Measurements from ENCODE around the gene SLC52A1. TPM values are rescaled to one million over a fixed set of nuclear protein-coding genes. Genes with fewer than 3 reads are reported as not detected.
A peak's percentile ranks its signal among the peaks of the same experiment; 100 is the strongest.

SLC52A1 gene
- polyA plus RNA-seq, 1 of the 3 experiments (the other 2 are of a cell fraction): 0.49 TPM

DNA sequence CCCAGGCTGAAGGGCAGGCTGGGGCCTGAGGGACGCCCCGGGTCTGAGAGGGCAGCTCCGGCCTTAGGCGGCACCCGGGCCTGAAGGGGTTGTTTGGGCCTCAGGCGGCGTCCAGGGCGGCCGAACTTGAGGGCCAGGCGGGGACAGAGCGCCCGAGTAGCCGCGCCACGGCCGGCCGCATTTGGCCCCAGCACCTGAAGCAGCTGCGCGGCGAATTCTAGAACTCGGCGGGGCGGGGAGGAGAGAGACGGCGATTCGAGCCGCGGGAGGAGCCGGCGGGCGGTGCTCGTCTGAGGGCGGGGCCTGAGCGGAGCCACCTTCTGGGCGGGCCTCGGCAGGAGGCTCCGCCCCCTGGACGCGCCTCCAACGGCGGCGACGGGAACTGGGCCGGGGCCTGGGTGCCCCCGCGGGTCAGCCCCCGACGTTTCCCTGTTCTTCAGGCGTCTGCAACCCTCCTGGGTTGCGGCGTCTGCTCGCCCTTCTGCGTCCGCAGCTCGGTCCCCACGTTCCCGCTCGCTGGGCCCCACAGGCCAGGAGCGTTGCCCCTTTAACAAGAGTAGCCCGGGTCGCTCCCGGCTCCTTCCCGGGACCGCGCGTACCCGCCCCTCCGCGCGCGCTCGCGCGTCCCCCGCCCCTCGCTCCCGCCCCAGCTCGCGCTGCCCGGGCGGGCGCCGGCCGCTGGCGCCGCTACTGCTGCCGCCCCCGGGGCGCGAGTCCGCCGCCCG, 37.8 kb downstream of the SLC52A1 start, which contains the start of the genes INCA1 and KIF1C:
Gene INCA1, minus strand, starts transcription at position 221 of the 725 bp plus-strand sequence. CDS start 3,085 bp downstream, outside the sequence.
Gene KIF1C, plus strand, starts transcription at position 649 of the 725 bp plus-strand sequence. CDS start 2,297 bp downstream, outside the sequence.
- H3K4me2 ChIP-seq: peak within 1 kb of the TSS; percentile 99
- no peak for TF ChIP-seq NFIC (IDR thresholded peaks at IDR 0.05; ENCODE audit: borderline replicate concordance)
- TF ChIP-seq RFX5 (IDR thresholded peaks at IDR 0.05; ENCODE audit: low read length): no peak
- TF ChIP-seq, protein P1, sequence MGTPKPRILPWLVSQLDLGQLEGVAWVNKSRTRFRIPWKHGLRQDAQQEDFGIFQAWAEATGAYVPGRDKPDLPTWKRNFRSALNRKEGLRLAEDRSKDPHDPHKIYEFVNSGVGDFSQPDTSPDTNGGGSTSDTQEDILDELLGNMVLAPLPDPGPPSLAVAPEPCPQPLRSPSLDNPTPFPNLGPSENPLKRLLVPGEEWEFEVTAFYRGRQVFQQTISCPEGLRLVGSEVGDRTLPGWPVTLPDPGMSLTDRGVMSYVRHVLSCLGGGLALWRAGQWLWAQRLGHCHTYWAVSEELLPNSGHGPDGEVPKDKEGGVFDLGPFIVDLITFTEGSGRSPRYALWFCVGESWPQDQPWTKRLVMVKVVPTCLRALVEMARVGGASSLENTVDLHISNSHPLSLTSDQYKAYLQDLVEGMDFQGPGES (IDR thresholded peaks at IDR 0.05; ENCODE audit: low read depth, low read length): no peak
- no peak for TF ChIP-seq MXI1 (IDR thresholded peaks at IDR 0.05; ENCODE audit: low read depth, low read length)
- no peak for TF ChIP-seq TCF12 (IDR thresholded peaks at IDR 0.05)
- TF ChIP-seq, protein P2, sequence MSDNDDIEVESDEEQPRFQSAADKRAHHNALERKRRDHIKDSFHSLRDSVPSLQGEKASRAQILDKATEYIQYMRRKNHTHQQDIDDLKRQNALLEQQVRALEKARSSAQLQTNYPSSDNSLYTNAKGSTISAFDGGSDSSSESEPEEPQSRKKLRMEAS (IDR thresholded peaks at IDR 0.05; ENCODE audit: low read depth): peak; percentile 67
- no peak for TF ChIP-seq FOSL2 (IDR thresholded peaks at IDR 0.05; ENCODE audit: borderline replicate concordance, low read depth)
- TF ChIP-seq SIN3A (IDR thresholded peaks at IDR 0.05; ENCODE audit: borderline replicate concordance, low read depth, low read length): peak; percentile 79; the same call in 1 of the 2 replicates
- TF ChIP-seq FOXM1 (IDR thresholded peaks at IDR 0.05; ENCODE audit: low read depth): no peak
- peak; percentile 70 for TF ChIP-seq TAF1 (IDR thresholded peaks at IDR 0.05; ENCODE audit: borderline replicate concordance, low read depth, low read length)
- TF ChIP-seq RCOR1 (IDR thresholded peaks at IDR 0.05; ENCODE audit: low read length): no peak
- peak; percentile 73; the same call in 1 of the 2 replicates for TF ChIP-seq POLR2AphosphoS5 (IDR thresholded peaks at IDR 0.05; ENCODE audit: low read depth, low read length)
- H3K9me3 ChIP-seq: no peaks in the 10 kb centered on the region
- ChIA-PET CTCF (interaction anchor here (0.7 to 8.1 kb wide), 7 partner anchors 9 to 65 kb away, joined by 3 to 54 read pairs (median 3); partner anchors contain the start of genes CAMTA2 and PFN1), POLR2A (interaction anchor here (0.6 to 2.2 kb wide), 6 partner anchors 8 to 293 kb away, joined by 3 to 13 read pairs (median 5); partner anchors contain the start of genes PELP1, PFN1 and SPAG7)
- H3K79me2 ChIP-seq (ENCODE audit: insufficient read depth): peaks cover 45% of the 10 kb centered on the region
- peak; percentile 99 for DNase-seq
- H4K20me1 ChIP-seq (ENCODE audit: insufficient read depth): peaks cover 20% of the 10 kb centered on the region
- H3K4me1 ChIP-seq (ENCODE audit: control insufficient read depth in 1 of 2, insufficient read depth in 2 of 2, low read depth in 1 of 2, low read length in 1 of 2): peaks cover 10 to 24% of the 10 kb centered on the region in 2 experiments; a peak in 3 of 4 replicates
- H3K9ac ChIP-seq: peak within 1 kb of the TSS; percentile 84
- no peaks in the 10 kb centered on the region for H3K27me3 ChIP-seq (ENCODE audit: insufficient read depth)
- H3F3A ChIP-seq (replicated peaks; ENCODE audit: insufficient read depth): peaks cover 4% of the 10 kb centered on the region
- H3K4me3 ChIP-seq (ENCODE audit: low read depth in 2 of 2, low read length in 1 of 2): peak within 1 kb of the TSS; percentile 93 to 99
- H3K9me2 ChIP-seq: no peaks in the 10 kb centered on the region
- WGBS (ENCODE audit: low lambda C conversion rate): no CpG with 5 or more reads among the region's 93 CpGs
- H3K27ac ChIP-seq (ENCODE audit: low read depth in 2 of 2, low read length in 1 of 2): peak within 1 kb of the TSS; percentile 66 to 85; a peak in 3 of 4 replicates
- peaks cover 10 to 17% of the 10 kb centered on the region in 2 experiments for H3K36me3 ChIP-seq (replicated peaks in 1 of 2; ENCODE audit: control insufficient read depth in 1 of 2, insufficient read depth in 2 of 2, low read length in 1 of 2)
- peak within 1 kb of the TSS; percentile 78; the same call in 1 of the 2 replicates for H2AFZ ChIP-seq (ENCODE audit: low read depth)

DNA sequence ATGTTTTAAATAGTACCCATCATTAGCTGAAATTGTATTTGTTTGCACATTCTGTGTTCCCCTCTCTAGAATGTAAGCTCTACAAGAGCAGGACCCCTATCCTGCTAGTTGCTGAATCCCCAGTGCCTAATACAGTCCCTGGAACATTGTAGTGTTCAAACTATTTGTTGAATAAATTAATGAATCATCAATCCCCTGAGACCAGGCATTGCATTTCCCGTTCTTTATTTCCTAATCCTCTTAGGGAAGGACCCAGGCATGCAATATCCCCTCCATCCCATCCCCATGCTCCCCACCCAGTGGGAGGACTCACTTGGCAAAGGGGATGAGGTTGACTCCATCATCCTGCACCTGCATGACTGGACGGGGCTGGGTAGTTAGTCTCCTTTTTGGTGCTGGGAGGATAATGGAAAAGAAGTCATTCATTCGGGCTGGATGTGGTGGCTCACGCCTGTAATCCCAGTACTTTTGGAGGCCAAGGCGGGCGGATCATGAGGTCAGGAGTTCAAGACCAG, 41.1 kb downstream of the SLC52A1 start:
- Histone ChIP-seq H3K9me2 (no peaks in the 10 kb centered on the region), H3K4me1 (ENCODE audit: control insufficient read depth in 1 of 2, insufficient read depth in 2 of 2, low read depth in 1 of 2, low read length in 1 of 2) (peaks cover 5 to 13% of the 10 kb centered on the region in 2 experiments; a peak in 3 of 4 replicates), H3K9ac (no peak overlapping the region), H3K36me3 (replicated peaks in 1 of 2; ENCODE audit: control insufficient read depth in 1 of 2, insufficient read depth in 2 of 2, low read length in 1 of 2) (no peaks in the 10 kb centered on the region), H2AFZ (ENCODE audit: low read depth) (no peak overlapping the region), H3K79me2 (ENCODE audit: insufficient read depth) (peaks cover 13% of the 10 kb centered on the region), H4K20me1 (ENCODE audit: insufficient read depth) (peaks cover under 1% of the 10 kb centered on the region; the same call in 1 of the 2 replicates), H3K4me3 (ENCODE audit: low read depth in 2 of 2, low read length in 1 of 2) (no peak overlapping the region), H3K27me3 (ENCODE audit: insufficient read depth) (no peaks in the 10 kb centered on the region), H3K9me3 (no peaks in the 10 kb centered on the region), H3K27ac (ENCODE audit: low read depth in 2 of 2, low read length in 1 of 2) (no peak overlapping the region), H3K4me2 (no peak overlapping the region), H3F3A (replicated peaks; ENCODE audit: insufficient read depth) (peaks cover 13% of the 10 kb centered on the region)
- DNase-seq: no peak
- CTCF ChIA-PET: interaction anchor here (1.1 kb wide), 1 partner anchor 38 kb away, joined by 3 read pairs; no protein-coding TSS in a partner anchor
- TF ChIP-seq FOXM1 (IDR thresholded peaks at IDR 0.05; ENCODE audit: low read depth) (no peak), TAF1 (IDR thresholded peaks at IDR 0.05; ENCODE audit: borderline replicate concordance, low read depth, low read length) (no peak), ELF1 (IDR thresholded peaks at IDR 0.05) (no peak), RAD21 (IDR thresholded peaks at IDR 0.05; ENCODE audit: low read length) (no peak), EP300 (IDR thresholded peaks at IDR 0.05; ENCODE audit: borderline replicate concordance in 1 of 2, low read depth in 1 of 2, low read length in 1 of 2) (no peak), GATA2 (CRISPR knock-in tag; IDR thresholded peaks at IDR 0.05) (no peak), JUND (IDR thresholded peaks at IDR 0.05) (no peak), SMC3 (IDR thresholded peaks at IDR 0.05; ENCODE audit: low read depth, low read length) (no peak), GABPA (IDR thresholded peaks at IDR 0.05; ENCODE audit: low read depth) (no peak), SIN3A (IDR thresholded peaks at IDR 0.05; ENCODE audit: borderline replicate concordance, low read depth, low read length) (no peak), FOXJ3 (CRISPR knock-in tag; IDR thresholded peaks at IDR 0.05) (no peak)
- TF ChIP-seq, protein P3, sequence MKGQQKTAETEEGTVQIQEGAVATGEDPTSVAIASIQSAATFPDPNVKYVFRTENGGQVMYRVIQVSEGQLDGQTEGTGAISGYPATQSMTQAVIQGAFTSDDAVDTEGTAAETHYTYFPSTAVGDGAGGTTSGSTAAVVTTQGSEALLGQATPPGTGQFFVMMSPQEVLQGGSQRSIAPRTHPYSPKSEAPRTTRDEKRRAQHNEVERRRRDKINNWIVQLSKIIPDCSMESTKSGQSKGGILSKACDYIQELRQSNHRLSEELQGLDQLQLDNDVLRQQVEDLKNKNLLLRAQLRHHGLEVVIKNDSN (IDR thresholded peaks at IDR 0.05; ENCODE audit: borderline replicate concordance, low read depth): no peak
- TF ChIP-seq, protein P2 (IDR thresholded peaks at IDR 0.05; ENCODE audit: low read depth): no peak
- 88% methylated on average over 6 of the region's 6 CpGs for WGBS (ENCODE audit: low lambda C conversion rate)
- POLR2A ChIA-PET: no interaction called here

Data from SK-N-SH (cell line).